NCI-H2029 (cell line): Measurements from ENCODE around the gene PCED1B.

ENCODE experiments used
- DNase-seq: peaks from one replicate; lab custom pipeline; 2025; lab: John Stamatoyannopoulos, UW

The PCED1B gene

DNA sequence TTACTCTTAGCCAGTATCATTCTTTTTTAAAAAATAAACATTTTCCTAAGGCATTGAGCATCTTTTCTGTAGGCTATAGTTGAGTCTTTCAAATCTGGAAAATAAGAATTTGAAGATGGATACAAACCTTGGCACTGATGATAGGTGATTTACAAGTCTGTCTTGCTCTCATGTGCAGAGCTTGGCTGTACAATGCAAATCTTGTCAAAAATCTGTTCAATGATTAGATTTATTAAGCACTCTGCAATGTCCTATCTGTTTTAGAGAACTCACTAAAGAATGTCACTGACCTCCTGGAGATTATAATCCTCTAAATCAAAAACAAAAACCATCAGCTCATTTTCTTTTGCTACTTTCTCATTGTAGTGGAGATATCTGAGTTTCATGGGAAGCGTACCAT is 43.2 kb downstream of the PCED1B start:
- DNase-seq: no peak

- DNase-seq: no peak
Observed at GRCh38 chr12:47123730-47124129, 44.3 kb downstream of the PCED1B start.

- DNase-seq: no peak
Observed at GRCh38 chr12:47124451-47124850, 45.0 kb downstream of the PCED1B start.

DNA sequence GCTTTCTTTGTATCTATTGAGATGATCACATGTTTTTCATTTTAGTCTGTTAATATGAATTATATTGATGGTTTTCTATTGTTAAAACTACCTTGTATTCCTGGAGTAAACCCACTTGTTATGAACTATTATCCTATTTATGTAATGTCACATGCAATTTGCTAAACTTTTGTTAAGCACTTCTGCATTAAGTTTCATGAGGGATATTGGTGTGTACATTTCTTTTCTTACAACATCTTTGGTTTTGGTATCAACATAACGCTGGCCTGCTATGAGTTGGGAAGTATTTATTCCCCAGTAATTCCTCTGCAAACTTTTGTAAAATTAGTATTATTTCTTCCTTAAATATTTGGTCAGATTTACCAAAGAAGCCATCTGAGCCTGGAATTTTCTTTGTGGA is 46.8 kb downstream of the PCED1B start:
- no peak for DNase-seq

DNA sequence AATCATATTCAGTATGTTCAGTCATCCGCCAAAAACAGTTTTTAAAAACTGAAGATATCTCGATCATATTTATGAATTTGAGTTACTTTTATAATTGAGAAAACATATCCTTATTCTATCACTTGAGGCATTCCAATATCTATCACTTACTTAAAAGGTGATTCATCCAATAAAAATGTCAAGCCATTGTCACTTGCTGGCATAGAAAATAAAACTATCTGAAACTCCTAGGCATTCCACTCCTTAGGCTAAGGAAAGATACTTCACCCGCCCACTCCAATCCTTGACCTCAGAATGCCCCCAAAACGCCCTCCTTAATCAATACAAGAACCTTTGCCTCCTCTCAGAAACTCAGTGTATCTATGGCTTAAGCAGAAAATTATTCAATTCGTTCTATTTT is 51.6 kb downstream of the PCED1B start:
- no peak for DNase-seq

DNA sequence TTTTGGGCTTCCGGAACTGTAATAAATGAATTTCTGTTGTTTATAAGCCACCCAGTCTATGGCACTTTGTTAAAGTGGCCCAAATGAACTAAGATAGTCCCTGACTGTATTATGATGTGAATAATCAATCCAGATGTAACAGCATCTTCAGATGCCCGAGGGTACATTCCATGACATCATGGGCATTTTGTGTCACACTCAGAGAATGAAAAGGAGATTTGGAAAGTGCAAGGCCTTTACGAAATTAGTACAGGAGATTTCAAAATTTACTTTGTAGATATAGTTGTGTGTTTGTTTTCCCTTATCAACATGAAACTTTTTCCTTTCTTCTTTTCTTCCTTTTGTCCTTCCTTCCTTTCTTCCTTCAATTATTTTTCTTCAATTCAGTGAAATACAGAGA is 54.6 kb downstream of the PCED1B start:
- DNase-seq: no peak

GRCh38 chr12:47135578-47135977 is 56.2 kb downstream of the PCED1B start:
- no peak for DNase-seq

- no peak for DNase-seq
Observed at GRCh38 chr12:47139000-47139681, 59.7 kb downstream of the PCED1B start.

GRCh38 chr12:47141459-47141858 is 62.0 kb downstream of the PCED1B start:
- no peak for DNase-seq

DNA sequence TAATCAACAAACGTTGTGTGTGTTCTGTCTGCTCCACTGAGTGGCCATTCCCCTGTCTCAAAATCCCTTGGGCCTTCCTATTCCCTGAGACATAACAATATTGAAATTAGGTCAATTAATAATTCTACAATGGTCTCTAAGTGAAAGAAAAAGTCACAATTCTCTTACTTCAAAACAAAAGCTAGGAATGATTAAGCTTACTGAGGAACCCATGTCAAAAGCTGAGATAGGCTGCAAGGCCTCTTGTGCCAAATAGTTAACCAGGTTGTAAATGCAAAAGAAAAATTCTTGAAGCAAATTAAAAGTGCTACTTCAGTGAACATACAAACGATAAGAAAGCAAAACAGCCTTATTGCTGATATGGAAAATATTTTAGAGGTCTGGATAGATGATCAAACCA is 65.3 kb downstream of the PCED1B start:
- no peak for DNase-seq

DNA sequence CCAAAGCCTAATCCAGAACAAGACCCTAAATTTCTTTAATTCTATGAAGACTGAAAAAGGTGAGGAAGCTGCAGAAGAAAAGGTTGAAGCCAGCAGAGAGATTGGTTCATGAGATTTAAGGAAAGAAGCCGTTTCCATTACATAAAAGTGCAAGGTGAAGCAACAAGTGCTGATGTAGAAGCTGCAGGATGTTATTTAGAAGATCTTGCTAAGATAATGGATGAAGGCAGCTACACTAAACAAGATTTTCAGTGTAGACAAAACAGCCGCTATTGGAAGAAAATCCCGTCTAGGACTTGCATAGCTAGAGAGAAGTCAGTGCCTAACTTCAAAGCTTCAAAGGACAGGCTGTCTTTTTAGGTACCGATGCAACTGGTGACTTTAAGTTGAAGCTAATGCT is 65.8 kb downstream of the PCED1B start:
- no peak for DNase-seq

- no peak for DNase-seq
Observed at GRCh38 chr12:47147739-47148138, 68.3 kb downstream of the PCED1B start.

GRCh38 chr12:47149146-47149545 is 69.7 kb downstream of the PCED1B start:
- DNase-seq: no peak

GRCh38 chr12:47152095-47152494 is 72.7 kb downstream of the PCED1B start:
- no peak for DNase-seq

GRCh38 chr12:47155457-47156166 is 76.2 kb downstream of the PCED1B start:
- no peak for DNase-seq

DNA sequence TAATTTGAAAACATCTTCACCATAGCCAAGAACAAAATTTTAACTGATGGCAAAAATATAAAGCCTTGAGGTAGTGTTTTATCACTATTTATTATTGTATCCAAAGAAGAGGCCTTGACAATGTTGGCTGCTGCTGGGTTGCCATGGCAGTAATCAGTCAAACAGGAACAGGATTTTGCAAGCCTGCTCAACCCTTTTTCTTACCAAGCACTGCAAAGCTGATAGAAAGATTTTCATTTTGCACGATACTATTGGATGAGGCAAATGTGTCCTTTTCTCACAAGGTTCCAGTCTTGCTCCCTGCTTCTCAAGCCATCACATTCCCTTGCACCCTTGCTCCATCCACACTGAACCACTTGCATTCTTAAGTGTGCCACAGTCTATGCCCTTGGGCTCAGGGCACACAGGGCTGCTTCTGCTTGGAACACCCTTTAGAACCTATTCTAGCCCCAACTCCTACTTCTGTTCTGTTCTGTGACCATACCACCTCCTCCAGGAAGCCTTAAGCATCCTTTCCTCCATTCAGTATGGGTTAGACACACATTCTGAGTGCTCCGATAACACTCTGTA is 76.8 kb downstream of the PCED1B start:
- DNase-seq: no peak

GRCh38 chr12:47158792-47159191 is 79.4 kb downstream of the PCED1B start:
- no peak for DNase-seq

- no peak for DNase-seq
Observed at GRCh38 chr12:47159348-47159747, 79.9 kb downstream of the PCED1B start.

DNA sequence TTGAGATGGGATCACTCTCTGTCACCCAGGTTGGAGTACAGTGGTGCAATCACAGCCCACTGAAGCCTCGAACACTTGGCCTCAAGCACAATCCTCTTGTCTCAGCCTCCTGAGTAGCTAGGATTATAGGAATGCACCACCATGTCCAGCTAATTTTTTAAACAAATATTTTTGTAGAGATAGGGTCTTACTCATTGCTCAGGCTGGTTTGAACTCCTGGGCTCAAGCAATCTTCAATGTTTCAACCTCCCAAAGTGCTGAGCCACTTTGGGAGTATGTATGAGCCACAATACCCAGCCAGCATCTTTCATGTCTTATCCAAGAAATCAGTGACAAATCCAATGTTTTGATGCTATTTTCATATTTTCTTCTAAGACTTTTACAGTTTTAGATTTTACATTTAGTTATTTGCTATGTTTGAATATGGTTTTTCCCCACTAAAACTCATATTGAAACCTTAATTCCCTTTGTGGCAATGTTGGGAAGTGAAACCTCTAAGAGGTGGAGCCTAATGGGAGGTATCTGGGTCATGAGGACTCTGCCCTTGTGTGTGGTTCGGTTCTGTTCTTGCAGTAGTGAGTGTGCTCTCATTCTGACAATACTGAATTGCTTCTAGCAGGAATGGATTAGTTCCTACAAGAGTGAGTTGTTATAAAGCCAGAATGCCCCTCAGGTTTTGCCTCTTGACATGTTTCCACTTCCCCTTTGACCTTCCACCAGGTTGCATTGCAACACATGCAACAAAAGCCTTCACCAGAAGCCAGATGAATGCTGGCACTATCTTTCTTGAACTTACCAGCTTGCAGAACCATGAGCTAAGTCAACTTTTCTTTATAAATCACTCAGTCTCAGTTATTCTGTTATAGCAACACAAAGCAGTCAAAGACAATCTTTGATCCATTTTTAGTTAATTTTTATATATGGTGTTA is 81.2 kb downstream of the PCED1B start:
- DNase-seq: no peak

GRCh38 chr12:47164116-47164515 is 84.7 kb downstream of the PCED1B start:
- no peak for DNase-seq

- DNase-seq: no peak
Observed at GRCh38 chr12:47164724-47165439, 85.5 kb downstream of the PCED1B start.

DNA sequence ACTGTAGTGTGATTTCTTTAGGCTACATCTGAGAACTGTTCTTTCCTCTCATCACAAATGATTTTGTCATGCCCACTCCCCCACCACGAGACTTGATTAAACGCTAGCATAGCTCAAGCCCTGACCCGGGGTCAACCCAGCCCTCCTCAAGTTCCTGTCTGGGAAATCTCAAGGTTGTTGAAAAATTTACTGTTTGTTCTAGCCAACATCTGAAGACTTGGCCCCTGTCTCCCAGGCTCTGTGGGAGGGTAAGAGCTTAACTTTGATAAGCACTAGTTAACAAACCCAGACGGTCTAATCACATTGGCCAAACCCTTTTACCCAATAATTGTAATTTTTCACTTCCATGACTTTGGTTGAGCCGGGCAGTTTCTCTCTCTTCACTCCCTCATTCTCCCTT is 86.5 kb downstream of the PCED1B start:
- DNase-seq: no peak
